ENCODE results near the gene ZFYVE21. TPM values are rescaled to one million over a fixed set of nuclear protein-coding genes. Genes with fewer than 3 reads are reported as not detected.

ZFYVE21 gene
- total and polyA plus RNA-seq, 4 donors: 28.0 to 36.9 (median 30.8) TPM

- Histone ChIP-seq H3K9me3 (ENCODE audit: control insufficient read depth in 4 of 4, low read length in 3 of 4) (no peaks in the 10 kb centered on the region), H3K9ac (ENCODE audit: low read depth in 1 of 2, low read length in 2 of 2) (no peak overlapping the region), H3K4me3 (ENCODE audit: low read depth in 1 of 3, low read length in 3 of 3) (no peak overlapping the region), H3K27ac (ENCODE audit: low read depth in 1 of 2, low read length in 2 of 2) (no peak overlapping the region), H3K27me3 (ENCODE audit: control insufficient read depth in 4 of 4, insufficient read depth in 4 of 4, low read length in 3 of 4) (no peaks in the 10 kb centered on the region), H3K4me1 (ENCODE audit: control insufficient read depth in 4 of 4, insufficient read depth in 4 of 4, low read length in 3 of 4) (peaks cover 0 to 11% (median 5%) of the 10 kb centered on the region in 4 donors), H3K36me3 (ENCODE audit: control insufficient read depth in 4 of 4, insufficient read depth in 3 of 4, low read depth in 1 of 4, low read length in 3 of 4) (peaks cover 0 to 9% (median 4%) of the 10 kb centered on the region in 4 donors)
- TF ChIP-seq NR2F2 (IDR thresholded peaks at IDR 0.05) (no peak), SP1 (IDR thresholded peaks at IDR 0.05) (no peak), TAF1 (conservative IDR thresholded peaks at IDR 0.05) (no peak), JUND (IDR thresholded peaks at IDR 0.05) (no peak), HNF4A (conservative IDR thresholded peaks at IDR 0.05) (no peak), HNF4G (IDR thresholded peaks at IDR 0.05) (no peak), ZBTB33 (IDR thresholded peaks at IDR 0.05) (no peak), EGR1 (IDR thresholded peaks at IDR 0.05; ENCODE audit: low read depth in 2 of 2) (no peak), ATF3 (IDR thresholded peaks at IDR 0.05) (no peak), FOXA2 (IDR thresholded peaks at IDR 0.05) (no peak), GABPA (IDR thresholded peaks at IDR 0.05 in 1 of 2, conservative IDR thresholded peaks at IDR 0.05 in 1 of 2) (no peak), MAX (IDR thresholded peaks at IDR 0.05) (no peak), FOXA1 (IDR thresholded peaks at IDR 0.05) (no peak)
- 66% methylated on average over 20 of the region's 20 CpGs for WGBS
- DNase-seq (ENCODE audit: low spot score): peak; percentile 89
These were observed 8.5 kb downstream of the ZFYVE21 start for GRCh38 chr14:103724116-103724515.

- no peak for DNase-seq (ENCODE audit: low spot score)
- no peak overlapping the region for H3K4me3 ChIP-seq (ENCODE audit: low read depth in 1 of 3, low read length in 3 of 3)
- TF ChIP-seq RAD21 (IDR thresholded peaks at IDR 0.05) (no peak), NR2F2 (IDR thresholded peaks at IDR 0.05) (no peak), HNF4G (IDR thresholded peaks at IDR 0.05) (no peak), SP1 (IDR thresholded peaks at IDR 0.05) (no peak), GABPA (IDR thresholded peaks at IDR 0.05 in 1 of 2, conservative IDR thresholded peaks at IDR 0.05 in 1 of 2) (no peak), RXRA (IDR thresholded peaks at IDR 0.05) (no peak), REST (IDR thresholded peaks at IDR 0.05) (no peak), HNF4A (conservative IDR thresholded peaks at IDR 0.05) (no peak), CTCF (IDR thresholded peaks at IDR 0.05; ENCODE audit: low read depth, low read length, missing input control) (no peak), MAX (IDR thresholded peaks at IDR 0.05) (no peak), FOXA2 (IDR thresholded peaks at IDR 0.05) (no peak), ATF3 (IDR thresholded peaks at IDR 0.05) (no peak)
- H3K36me3 ChIP-seq (ENCODE audit: control insufficient read depth in 4 of 4, insufficient read depth in 3 of 4, low read depth in 1 of 4, low read length in 3 of 4): peaks cover 0 to 11% (median 6%) of the 10 kb centered on the region in 4 donors
- H3K9ac ChIP-seq (ENCODE audit: low read depth in 1 of 2, low read length in 2 of 2): no peak overlapping the region
- no peak overlapping the region for H3K27ac ChIP-seq (ENCODE audit: low read depth in 1 of 2, low read length in 2 of 2)
- H3K9me3 ChIP-seq (ENCODE audit: control insufficient read depth in 4 of 4, low read length in 3 of 4): no peaks in the 10 kb centered on the region
- WGBS: 97% methylated on average over 29 of the region's 29 CpGs
- no peaks in the 10 kb centered on the region for H3K27me3 ChIP-seq (ENCODE audit: control insufficient read depth in 4 of 4, insufficient read depth in 4 of 4, low read length in 3 of 4)
- peaks cover 0 to 13% (median 7%) of the 10 kb centered on the region in 4 donors for H3K4me1 ChIP-seq (ENCODE audit: control insufficient read depth in 4 of 4, insufficient read depth in 4 of 4, low read length in 3 of 4)
These were observed 9.5 kb downstream of the ZFYVE21 start for GRCh38 chr14:103725001-103725682.

Data from liver (tissue), 9 donors.